HG03060 (cell line): ENCODE measurements around the gene SPACDR.
"Not testable (repeated sequence)": the region's sequence is repeated elsewhere in the genome, so short reads cannot be mapped to it uniquely, and the experiment has no call there.

Experiments used
- ATAC-seq: cut with Tn5 transposase; IDR thresholded peaks from one replicate; pipeline ENCODE4 v1.9.1; 2021; ENCODE audit warnings: low read depth, moderate number of reproducible peaks; ENCODE audit not compliant: unreplicated experiment

The SPACDR gene, protein sequence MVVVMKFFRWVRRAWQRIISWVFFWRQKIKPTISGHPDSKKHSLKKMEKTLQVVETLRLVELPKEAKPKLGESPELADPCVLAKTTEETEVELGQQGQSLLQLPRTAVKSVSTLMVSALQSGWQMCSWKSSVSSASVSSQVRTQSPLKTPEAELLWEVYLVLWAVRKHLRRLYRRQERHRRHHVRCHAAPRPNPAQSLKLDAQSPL

DNA sequence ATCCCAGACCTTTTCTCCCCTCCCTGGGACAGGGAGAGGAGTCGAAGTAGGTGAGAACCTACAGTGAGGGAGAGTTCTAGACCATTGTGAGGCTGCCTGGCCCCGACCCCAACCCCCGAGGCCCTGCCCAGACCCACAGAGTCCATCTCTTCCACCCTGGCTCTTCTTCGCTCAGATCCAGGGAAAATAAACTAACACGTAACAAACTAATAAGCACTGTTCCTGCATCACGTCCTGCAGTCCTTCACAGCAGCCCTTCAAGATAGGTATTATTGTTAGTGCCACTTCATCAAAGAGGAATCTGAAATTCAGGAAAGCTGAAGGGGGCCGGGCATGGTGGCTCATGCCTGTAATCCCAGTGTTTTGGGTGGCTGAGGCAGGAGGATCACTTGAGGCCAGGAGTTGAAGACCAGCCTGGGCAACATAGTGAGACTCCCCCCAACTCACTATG, at the start of gene SPACDR:
Gene SPACDR (minus strand): TSS at position 51 of the 451 bp plus-strand sequence. CDS start 235 bp downstream, outside the sequence.
- no peak for ATAC-seq

DNA sequence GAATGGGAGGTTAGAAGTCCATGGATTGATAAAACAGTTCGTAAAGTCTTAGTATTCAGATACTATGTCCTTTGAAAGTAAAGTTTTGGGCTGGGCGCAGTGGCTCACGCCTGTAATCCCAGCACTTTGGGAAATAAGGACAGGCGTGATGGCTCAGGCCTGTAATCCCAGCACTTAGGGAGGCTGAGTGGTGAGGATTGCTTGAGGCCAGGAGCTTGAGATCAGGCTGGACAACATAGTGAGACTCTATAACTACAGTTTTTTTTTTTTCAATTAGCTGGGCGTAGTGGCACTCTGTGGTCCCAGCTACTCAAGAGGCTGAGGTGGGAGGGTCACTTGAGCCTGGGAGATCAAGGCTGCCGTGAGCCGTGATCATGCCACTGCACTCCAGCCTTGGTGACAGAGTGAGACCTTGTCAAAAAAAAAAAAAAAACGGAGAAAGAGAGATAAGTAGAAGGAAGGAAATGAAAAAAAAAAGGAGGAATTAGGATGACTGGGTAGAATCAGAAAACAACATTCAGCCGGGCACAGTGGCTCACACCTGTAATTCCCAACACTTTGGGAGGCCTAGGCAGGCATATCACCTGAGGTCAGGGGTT, 49.3 kb upstream of the SPACDR start:
- ATAC-seq = no peak

DNA sequence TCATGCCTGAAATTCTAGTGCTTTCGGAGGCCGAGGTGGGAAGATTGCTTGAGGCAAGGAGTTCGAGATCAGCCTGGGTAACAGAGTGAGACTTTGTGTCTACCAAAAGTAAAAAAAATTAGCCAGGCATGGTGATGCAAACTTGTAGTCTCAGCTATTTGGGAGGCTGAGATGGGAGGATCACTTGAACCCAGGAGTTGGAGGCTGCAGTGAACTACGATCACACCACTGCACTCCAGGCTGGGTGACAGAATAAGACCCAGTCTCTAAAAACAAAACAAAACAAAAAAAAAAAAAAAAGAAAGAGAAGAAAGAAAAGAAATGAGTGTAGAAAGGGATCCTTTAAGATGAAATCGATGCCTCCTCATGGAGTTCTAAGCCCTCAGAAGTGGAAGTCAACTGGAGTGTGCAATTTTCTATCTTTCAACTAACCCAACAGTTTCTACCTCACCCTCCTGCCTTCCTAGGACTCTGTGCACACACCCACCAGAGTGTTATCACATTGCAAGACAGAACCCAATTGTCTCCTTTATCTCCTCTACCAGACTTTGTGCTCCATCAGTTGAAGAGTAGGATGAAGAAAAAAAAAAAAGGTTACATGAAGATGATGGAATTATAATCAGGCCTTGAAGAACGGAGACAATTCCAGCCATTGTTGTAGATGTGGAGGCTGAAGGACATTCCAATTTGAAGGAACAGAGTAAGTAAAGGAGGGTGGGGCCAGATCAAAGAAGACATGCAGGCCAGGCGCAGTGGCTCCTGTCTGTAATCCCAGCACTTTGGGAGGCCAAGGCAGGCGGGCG, 46.6 kb upstream of the SPACDR start:
- no peak for ATAC-seq

DNA sequence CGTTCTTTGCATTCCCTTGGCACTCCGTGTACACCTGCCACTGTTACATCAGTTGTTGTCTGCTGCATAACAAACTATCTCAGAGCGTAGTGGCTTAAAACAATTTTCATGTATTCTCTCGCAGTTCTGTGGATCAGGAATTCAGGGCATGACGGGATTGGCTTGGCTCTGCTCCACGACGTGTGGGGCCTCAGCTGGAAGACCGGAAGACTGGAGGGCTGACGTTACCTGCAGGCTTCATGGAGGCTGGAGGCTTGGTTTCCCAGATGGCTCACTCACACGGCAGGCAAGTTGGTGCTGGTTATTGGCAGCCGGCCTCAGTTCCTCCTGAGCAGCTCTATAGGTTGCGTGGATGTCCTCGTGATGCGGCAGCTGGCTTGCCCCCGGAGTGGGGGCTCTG, 45.2 kb upstream of the SPACDR start:
- ATAC-seq = no peak

DNA sequence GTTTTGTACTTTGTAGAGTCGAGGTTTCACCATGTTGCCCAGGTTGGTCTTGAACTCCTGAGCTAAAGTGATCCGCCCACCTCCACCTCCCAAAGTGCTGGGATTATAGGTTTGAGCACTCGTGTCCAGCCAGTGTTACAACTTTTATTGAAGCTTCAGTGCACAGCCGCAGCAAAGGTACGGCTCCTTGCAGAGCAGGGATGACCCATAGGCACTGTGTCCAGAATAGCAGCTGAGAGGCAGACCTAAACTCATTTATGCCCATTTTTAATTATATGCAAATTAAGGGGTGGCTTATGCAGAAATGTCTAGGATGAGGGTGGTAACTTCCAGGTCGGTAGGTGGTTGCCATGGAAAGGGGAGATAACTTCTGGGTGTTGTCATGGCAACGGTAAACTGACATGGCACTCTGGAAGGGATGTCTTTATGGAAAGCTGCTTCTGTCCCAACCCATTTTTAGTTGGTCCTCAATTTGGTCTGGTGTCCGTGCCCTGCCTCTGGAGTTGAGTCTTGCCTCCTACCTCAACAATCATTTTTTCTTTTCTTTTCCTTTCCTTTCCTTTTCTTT, 42.4 kb upstream of the SPACDR start:
- ATAC-seq = no peak

DNA sequence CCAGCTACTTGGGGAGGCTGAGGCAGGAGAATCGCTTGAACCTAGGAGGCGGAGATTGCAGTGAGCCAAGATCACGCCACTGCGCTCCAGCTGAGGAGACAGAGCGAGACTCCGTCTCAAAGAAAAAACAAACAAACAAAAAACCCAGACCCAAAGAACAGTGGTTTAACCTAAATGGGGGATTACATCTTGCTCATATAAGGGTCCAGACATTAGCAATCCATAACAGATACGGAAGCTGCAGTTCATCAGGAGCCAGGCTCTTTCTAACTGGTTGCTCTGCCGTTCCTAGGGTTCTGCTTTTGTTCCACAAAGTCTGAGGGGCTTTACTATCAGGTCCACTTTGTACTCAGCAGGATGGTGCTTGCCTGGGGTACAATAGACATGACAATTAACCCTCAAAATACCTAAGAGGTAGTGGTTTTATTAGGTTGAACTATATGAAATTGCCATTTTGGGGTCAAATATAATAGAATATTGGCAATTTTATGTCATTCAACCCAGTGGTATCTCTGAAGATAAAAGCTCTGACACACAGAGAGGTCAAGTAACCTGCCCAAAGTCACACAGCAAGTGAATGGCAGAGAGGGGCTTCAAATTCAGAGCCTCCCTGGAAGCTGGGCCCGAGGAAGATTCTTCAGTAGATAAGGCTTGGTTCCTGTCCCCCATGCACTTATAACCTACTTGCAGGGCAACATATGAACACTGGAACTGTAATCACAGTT, 41.0 kb upstream of the SPACDR start:
- no peak for ATAC-seq

DNA sequence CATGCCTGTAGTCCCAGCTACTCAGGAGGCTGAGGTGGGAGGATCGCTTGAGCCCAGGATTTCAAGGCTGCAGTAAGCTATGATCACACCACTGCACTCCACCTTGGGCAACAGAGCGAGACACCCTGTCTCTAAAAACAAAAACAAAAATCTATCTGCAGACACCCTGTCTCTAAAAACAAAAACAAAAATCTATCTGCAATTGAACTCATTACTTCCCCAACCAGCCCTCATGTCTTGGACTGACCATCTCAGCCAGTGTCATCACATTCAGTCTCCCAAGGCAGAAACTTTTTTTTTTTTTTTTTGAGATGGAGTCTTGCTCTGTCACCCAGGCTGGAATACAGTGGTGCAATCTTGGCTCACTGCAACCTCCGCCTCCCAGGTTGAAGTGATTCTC, 40.0 kb upstream of the SPACDR start:
- not testable (repeated sequence) for ATAC-seq

DNA sequence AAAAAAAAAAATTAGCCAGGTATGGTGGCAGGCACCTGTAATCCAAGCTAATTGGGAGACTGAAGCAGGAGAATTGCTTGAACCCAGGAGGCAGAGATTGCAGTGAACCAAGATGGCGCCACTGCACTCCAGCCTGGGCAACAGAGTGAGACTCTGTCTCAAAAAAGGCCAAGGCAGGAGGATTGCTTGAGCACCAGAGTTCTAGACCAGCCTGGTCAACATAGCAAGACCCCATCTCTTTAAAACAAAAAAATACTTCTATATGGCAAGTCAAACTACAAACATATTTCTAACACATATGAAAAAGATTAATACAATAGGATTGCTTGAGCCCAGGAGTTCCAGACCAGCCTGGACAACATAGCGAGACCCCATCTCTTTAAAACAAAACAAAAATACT, 36.7 kb upstream of the SPACDR start:
- not testable (repeated sequence) for ATAC-seq

DNA sequence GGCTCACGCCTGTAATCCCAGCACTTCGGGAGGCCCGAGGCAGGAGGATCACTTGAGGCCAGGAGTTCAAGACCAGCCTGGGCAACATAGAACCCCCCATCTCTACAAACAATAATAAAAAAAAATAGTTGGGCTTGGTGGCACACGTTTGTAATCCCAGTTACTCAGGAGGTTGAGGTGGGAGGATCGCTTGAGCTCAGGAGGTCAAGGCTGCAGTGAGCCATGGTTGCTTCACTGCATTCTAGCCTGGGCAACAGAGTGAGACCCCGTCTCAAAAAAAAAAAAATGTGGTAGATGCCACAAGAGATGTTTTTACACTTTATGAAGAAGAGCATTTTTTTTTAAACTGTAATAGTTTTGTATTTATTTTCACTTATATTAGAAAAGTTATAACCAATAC, 32.4 kb upstream of the SPACDR start:
- no peak for ATAC-seq

DNA sequence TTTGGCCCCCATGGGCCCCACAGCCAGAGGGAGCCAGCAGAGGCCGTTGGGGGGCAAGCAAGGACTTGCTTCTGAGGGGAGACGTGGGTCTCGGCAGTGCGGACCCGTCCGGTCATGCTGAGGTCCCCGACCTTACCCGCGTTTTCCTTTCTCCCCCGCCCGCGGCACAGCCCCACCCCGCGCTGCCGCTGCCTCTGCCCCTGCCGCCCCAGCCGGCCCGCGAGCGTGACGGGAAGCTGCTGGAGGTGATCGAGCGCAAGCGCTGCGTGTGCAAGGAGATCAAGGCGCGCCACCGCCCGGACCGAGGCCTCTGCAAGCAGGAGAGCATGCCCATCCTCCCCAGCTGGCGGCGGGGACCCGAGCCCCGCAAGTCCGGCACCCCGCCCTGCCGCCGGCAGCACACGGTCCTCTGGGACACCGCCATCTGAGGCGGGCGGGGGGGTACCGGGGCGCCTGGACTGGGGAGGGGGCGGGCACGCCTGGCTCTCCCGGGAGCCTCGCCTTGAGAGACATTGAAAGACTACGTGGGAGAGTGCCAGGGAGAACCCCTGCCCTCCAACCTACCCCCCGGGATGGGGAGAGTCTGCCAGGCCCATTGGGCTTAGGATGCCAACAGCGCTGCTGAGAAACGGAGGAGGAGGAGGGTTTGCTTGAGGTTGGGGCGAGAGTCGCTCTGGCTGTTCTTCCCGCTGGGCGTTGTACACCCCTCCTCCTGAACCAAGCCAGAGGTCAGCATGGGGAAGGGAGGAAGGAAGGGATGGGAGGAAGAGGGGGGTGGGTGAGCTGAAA, 29.6 kb upstream of the SPACDR start:
- no peak for ATAC-seq

DNA sequence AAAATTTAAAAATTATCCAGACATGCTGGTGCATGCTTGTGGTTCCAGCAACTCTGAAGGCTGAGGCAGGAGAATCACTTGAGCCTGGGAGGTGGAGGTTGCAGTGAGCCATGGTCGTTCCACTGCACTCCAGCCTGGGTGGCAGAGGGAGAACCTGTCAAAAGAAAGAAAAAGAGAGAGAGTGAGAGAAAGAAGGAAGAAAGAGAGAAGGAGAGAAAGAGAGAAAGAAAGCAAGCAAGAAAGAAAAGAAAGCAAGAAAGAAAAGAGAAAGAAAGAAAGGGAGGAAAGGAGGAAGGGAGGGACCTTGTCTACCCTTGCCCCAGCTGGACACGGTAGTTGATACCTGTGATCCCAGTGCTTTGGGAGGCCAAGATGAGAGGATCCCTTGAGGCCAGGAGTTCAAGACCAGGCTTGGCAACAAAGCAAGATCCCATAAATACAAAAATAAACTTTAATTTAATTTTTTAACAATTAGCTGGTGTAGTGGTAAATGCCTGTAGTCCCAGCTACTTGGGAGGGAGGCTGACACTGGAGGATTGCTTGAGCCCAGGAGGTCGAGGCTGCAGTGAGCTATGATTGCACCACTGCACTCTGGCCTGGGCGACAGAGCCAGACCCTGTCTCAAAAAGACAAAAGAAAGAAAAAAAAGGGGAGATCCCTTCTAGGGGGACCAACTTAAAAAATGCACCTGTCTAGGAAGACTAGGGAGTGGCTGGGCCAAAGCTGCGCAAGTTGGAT, 28.8 kb upstream of the SPACDR start:
- no peak for ATAC-seq

DNA sequence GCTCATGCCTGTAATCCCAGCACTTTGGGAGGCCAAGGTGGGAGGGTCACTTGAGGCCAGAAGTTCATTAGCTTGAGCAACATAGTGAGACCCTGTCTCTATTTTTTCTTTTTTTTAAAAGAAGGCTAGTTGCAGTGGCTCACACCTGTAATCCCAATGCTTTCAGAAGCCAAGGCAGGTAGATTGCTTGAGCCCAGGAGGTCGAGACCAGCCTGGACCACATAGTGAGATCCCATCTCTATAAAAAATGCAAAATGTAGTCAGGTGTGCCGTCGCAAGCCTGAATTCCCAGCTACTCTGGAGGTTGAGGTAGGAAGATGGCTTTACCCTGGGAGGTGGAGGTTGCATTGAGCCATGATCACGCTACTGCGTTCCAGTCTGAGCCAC, 27.1 kb upstream of the SPACDR start:
- no peak for ATAC-seq

DNA sequence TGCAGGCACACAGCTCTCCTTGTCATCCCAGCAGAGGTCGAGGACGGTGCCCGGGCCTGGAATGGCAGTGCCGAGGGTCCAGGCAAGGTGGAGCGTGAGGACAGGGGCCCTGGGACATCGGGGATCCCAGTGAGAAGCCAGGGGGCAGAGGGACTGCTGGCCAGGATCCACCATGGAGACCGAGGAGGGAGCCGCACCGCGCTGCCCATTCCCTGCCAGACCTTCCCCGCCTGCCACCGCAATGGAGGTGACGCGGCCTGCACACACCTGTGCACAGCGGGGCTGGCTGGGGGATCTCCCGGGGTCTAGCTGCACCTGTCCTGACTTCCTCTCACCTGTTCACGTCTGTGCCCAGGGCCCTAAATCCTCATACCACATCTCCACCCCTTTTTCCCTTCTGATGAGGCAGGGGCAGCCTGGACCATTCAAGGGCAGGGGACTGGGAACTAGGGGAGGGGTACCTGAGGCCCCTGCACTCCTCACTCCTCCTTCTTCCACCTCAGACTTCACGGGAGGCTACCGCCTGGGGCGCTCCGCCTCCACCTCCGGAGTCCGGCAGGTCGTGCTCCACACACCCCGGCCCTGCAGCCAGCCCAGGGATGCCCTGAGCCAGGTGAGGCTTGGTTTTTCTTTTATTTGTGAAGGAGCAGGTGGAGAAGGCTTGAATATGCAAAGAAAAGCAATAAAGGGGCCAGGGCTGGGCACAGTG, 26.6 kb upstream of the SPACDR start:
- ATAC-seq = no peak

DNA sequence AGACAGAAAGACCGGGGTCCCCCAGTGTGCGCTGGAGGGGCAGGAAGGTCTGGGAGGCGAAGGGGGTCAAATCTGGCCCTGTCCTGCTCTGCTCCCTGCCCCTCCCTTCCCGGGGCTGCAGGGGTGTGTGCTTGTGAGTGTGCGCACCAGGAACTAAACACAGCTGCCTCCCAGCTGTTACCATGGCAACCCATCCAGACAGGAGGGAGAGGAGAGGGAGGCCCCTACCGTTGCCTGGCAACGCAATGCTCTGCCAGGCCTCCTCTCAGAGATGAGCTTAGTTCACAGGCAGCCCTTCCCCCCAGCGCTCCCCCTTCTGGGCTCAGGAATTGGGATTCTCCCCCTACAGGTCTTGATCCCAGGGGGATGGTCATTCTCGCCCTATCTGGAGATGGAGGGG, 25.8 kb upstream of the SPACDR start:
- no peak for ATAC-seq

DNA sequence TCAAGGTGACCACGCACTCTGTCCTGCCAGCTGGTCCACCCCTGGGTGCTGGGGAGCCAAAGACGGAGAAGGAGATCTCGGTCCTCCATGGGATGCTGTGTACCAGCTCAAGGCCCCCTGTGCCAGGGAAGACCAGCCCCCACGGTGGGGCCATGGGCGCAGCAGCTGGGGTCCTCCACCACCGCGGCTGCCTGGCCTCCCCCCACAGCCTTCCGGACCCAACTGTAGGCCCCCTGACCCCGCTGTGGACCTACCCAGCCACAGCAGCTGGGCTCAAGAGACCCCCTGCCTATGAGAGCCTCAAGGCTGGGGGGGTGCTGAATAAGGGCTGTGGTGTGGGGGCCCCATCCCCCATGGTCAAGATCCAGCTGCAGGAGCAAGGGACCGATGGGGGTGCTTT, 25.1 kb upstream of the SPACDR start:
- no peak for ATAC-seq

DNA sequence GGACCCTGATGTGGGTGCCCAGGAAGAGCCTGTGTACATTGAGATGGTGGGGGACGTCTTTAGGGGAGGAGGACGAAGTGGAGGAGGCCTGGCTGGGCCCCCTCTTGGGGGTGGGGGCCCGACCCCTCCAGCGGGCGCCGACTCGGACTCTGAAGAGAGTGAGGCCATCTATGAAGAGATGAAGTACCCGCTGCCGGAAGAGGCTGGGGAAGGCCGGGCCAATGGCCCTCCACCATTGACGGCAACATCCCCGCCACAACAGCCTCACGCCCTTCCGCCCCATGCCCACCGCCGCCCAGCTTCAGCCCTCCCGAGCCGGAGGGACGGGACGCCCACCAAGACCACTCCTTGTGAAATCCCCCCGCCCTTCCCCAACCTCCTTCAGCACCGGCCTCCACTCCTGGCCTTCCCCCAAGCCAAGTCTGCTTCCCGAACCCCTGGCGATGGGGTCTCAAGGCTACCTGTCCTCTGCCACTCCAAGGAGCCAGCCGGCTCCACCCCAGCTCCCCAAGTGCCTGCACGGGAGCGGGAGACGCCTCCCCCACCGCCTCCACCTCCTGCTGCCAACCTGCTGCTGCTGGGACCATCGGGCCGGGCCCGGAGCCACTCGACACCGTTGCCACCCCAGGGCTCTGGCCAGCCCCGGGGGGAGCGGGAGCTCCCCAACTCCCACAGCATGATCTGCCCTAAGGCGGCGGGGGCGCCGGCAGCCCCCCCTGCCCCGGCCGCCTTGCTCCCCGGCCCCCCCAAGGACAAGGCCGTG, 24.5 kb upstream of the SPACDR start:
- ATAC-seq = no peak

DNA sequence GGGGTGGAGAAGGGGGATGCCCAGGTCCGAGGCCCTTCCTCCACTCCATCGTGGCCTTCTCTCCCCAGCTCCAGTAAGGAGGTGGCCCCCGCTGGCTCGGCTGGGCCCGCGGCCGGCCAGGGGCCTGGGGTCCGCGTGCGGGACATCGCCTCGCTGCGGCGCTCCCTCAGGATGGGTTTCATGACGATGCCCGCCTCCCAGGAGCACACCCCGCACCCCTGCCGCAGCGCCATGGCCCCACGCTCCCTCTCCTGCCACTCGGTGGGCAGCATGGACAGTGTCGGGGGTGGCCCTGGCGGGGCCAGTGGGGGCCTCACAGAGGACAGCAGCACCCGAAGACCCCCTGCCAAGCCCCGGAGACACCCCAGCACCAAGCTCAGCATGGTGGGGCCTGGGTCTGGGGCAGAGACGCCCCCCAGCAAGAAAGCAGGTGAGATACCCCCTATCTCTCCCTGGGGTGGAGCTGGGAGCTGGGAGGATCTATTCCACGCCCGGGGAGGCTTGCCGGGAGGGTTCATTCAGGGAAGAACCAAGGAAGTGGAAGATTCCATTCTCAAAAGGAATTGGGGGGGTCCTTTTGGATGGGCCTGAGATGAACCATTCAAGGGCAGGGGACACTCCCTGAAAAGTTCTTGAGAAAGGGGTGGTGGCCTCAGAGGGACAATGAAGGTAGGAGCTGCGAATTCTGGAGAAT, 22.8 kb upstream of the SPACDR start:
- no peak for ATAC-seq
